NB4 (cell line): ENCODE data around the gene F8.
"Not testable (repeated sequence)": the region's sequence is repeated elsewhere in the genome, so short reads cannot be mapped to it uniquely, and the experiment has no call there.

Experiments used
- DNase-seq: peaks from one replicate; pipeline ENCODE4 v3.0.0; 2010; ENCODE audit warnings: low read depth
- H3K4me3 ChIP-seq: one replicate; pipeline ENCODE4 v1.5.1; 2011; ENCODE audit warnings: mild to moderate bottlenecking, low read depth, low read length, moderate library complexity
- CTCF ChIP-seq: IDR thresholded peaks from one replicate; pipeline ENCODE4 v1.5.1; 2012; ENCODE audit warnings: low read depth, low read length
- MAX ChIP-seq: IDR thresholded peaks from 2 replicates; pipeline ENCODE4 v1.6.1; 2011; ENCODE audit warnings: low read depth, low read length
- MYC ChIP-seq: IDR thresholded peaks from 2 replicates; pipeline ENCODE4 v1.6.1; 2011; ENCODE audit warnings: low read depth, low read length
- POLR2A ChIP-seq: IDR thresholded peaks from 2 replicates; pipeline ENCODE4 v1.6.1; 2011; ENCODE audit warnings: mild to moderate bottlenecking; ENCODE audit not compliant: insufficient read length; ENCODE audit errors: extremely low read depth

F8 gene

GRCh38 chrX:154834562-154834961, 188.0 kb downstream of the F8 start, which contains the start of gene SMIM9:
Gene SMIM9 (minus strand): TSS chrX:154834662. CDS start chrX:154830856, 3,806 bp downstream.
- no peak for DNase-seq
- H3K4me3 ChIP-seq: no peak within 1 kb of the TSS
- TF ChIP-seq CTCF (no peak), MYC (no peak), MAX (no peak), POLR2A (no peak)

GRCh38 chrX:154833746-154834274, 188.7 kb downstream of the F8 start:
- no peak overlapping the region for H3K4me3 ChIP-seq
- no peak for DNase-seq

GRCh38 chrX:154829926-154830442, 192.5 kb downstream of the F8 start:
- peak; percentile 23 for DNase-seq
- TF ChIP-seq POLR2A (no peak), CTCF (peak; percentile 20), MYC (no peak), MAX (no peak)
- H3K4me3 ChIP-seq: no peak overlapping the region

More at GRCh38 chrX:154833746-154834274, 188.7 kb downstream of the F8 start:
- no peak for TF ChIP-seq MYC
- no peak for TF ChIP-seq POLR2A

DNA sequence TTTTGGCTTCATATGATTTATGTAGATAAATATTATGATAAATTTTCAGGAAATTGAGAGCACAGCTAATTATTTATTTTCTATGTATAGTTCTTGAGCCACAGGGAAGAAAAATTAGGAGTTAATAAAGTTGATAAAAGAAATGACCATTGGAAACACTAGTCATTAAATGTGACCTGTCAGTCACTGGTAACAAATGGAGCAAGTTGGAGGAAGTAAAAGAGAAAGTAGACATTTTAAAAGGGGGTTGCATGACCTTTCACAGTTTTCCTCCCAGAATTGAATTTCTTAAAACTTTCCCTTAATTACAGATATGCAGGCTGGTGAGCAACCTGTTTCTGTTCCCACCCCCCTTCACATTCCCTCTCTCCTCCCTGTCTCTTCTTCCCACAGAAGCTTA, 193.4 kb downstream of the F8 start:
- TF ChIP-seq CTCF (no peak), MAX (no peak), MYC (no peak), POLR2A (no peak)

GRCh38 chrX:154828016-154828408, 194.5 kb downstream of the F8 start:
- no peak for DNase-seq
- no peak overlapping the region for H3K4me3 ChIP-seq
- TF ChIP-seq MYC: no peak
- no peak for TF ChIP-seq MAX
- no peak for TF ChIP-seq POLR2A
- no peak for TF ChIP-seq CTCF

More for the DNA sequence above, 193.4 kb downstream of the F8 start:
- no peak overlapping the region for H3K4me3 ChIP-seq
- DNase-seq: no peak

DNA sequence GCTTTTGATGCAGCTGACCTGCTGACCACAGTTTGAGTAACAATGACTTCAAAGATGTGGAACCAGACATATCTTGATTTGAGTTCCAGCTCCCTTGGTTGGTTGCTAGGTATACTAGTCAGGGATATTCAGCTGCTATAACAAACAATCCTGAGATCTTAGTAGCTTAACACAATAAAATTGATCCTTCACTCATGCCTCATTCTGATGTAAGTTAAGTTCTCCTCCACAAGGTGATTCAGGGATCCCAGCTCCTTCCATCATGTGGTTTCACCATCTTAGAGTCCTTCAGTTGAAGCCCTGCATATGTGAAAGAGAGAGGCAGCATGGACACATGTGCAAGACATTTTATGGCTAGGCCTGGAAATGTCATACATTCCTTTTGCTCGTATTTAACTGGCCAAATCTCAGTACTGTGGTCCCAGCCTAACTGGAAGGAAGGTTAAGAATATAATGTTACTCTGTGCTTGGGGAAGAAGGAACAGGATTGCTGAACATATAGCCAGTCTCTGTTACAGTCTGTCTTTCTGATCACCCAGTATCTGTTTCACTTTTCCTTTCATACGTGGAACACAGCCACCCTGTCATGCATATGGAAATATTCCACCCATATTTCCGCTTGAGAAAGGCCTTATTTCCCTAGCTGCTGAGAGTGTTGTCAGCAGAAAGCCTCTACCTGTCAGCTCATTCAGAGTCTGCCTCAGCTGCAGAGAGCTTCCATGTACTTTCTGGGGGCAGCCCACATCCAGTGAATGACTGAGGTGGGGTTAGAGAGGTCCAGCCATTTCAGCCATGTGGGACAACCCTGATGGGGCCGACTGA, 195.1 kb downstream of the F8 start:
- no peak for DNase-seq
- no peak for TF ChIP-seq CTCF
- TF ChIP-seq POLR2A: no peak
- no peak for TF ChIP-seq MYC
- TF ChIP-seq MAX: no peak
- no peak overlapping the region for H3K4me3 ChIP-seq

- not testable (repeated sequence) for H3K4me3 ChIP-seq, DNase-seq
These were observed 196.9 kb downstream of the F8 start for GRCh38 chrX:154825586-154825985.
